Measurements from ENCODE around the gene TAF13. TPM values are rescaled to one million over a fixed set of nuclear protein-coding genes. Genes with fewer than 3 reads are reported as not detected.

Gene TAF13
- total RNA-seq, 3 donors from 2014 or later = 35.7 to 52.8 (median 36.5) TPM

DNA sequence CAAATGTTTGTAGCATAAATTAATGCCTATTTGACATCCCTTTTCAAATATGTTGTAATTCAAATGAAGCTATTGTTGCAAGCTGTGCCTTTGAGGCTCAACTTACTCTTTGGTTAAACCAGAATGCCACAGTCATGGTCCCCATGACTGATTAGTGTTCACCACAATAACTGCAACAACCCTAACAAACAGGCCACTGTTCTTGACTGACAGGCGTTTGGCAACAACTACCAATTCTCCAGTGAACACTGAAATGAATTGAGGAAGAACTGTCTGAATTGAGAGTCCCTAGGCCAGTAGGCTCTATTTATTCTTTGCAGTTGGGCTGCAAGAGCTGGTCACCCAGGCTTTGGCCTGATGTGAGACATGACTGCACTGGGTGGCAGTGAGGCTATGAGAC is 8.1 kb upstream of the TAF13 start:
- Histone ChIP-seq H3K4me3 (no peak overlapping the region), H3K36me3 (ENCODE audit: low read depth) (no peaks in the 10 kb centered on the region), H3K4me1 (ENCODE audit: low read depth) (peaks cover 2% of the 10 kb centered on the region), H3K9me3 (no peaks in the 10 kb centered on the region)
- DNase-seq (no peak), ATAC-seq (no peak)
- TF ChIP-seq, protein P1, sequence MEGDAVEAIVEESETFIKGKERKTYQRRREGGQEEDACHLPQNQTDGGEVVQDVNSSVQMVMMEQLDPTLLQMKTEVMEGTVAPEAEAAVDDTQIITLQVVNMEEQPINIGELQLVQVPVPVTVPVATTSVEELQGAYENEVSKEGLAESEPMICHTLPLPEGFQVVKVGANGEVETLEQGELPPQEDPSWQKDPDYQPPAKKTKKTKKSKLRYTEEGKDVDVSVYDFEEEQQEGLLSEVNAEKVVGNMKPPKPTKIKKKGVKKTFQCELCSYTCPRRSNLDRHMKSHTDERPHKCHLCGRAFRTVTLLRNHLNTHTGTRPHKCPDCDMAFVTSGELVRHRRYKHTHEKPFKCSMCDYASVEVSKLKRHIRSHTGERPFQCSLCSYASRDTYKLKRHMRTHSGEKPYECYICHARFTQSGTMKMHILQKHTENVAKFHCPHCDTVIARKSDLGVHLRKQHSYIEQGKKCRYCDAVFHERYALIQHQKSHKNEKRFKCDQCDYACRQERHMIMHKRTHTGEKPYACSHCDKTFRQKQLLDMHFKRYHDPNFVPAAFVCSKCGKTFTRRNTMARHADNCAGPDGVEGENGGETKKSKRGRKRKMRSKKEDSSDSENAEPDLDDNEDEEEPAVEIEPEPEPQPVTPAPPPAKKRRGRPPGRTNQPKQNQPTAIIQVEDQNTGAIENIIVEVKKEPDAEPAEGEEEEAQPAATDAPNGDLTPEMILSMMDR (IDR thresholded peaks at IDR 0.05) = no peak
- intact Hi-C loops (cut with DNase I, micrococcal nuclease) = no loop called here

DNA sequence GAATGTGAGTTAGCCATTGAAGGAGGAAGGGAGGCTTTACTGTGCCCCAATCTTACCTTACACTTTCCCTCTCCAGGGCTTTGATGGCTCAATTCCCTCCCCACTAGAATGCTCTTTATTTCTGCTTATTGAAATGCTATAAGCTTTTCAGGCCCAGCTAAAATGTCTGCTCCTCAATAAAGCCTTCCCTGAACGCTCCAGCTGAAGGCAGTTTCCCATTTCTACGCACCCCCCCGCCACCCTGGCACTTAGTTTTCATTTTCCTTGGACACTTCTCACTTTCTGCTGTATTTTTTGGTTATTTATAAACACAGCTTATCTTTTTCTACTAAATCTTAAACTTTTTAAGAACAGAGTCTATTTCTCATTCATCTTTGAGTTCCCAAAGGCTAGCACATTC is 7.7 kb upstream of the TAF13 start:
- Histone ChIP-seq H3K36me3 (ENCODE audit: low read depth) (no peaks in the 10 kb centered on the region), H3K9me3 (no peaks in the 10 kb centered on the region), H3K4me3 (no peak overlapping the region), H3K4me1 (ENCODE audit: low read depth) (peaks cover 2% of the 10 kb centered on the region)
- TF ChIP-seq, protein P1 (IDR thresholded peaks at IDR 0.05) = no peak
- ATAC-seq = no peak
- DNase-seq = no peak
- intact Hi-C loops (cut with DNase I, micrococcal nuclease) = no loop called here

DNA sequence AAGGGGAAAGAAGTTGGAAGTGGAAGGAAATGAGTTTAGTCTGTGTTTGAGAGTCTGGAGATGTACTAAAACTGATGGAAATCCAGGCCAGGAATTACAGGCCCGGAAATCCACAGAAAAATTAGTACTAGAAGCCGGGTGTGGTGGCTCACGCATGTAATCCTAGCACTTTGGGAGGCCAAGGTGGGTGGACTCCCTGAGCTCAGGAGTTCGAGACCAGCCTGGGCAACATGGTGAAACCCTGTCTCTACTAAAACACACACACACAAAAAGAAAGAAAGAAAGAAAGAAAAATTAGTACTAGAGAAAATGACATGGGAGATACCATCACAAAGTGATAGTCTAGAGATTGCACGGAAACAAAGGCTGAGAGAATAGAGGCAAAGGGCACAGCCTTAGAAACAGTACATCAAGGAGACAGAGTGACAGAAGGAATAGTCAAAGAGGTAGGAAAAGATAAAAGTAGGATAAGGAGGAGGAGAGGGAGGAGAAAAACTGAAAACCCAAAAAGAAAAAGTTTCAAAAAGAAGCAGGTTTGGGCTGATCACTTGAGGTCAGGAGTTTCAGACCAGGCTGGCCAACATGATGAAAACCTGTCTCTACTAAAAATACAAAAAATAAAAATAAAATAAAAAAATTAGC is 4.8 kb upstream of the TAF13 start:
- DNase-seq = no peak
- intact Hi-C loops (cut with DNase I, micrococcal nuclease) = no loop called here
- ATAC-seq = no peak
- Histone ChIP-seq H3K36me3 (ENCODE audit: low read depth) (no peaks in the 10 kb centered on the region), H3K4me3 (no peak overlapping the region), H3K9me3 (no peaks in the 10 kb centered on the region), H3K4me1 (ENCODE audit: low read depth) (peaks cover 2% of the 10 kb centered on the region)
- TF ChIP-seq, protein P1 (IDR thresholded peaks at IDR 0.05) = no peak

DNA sequence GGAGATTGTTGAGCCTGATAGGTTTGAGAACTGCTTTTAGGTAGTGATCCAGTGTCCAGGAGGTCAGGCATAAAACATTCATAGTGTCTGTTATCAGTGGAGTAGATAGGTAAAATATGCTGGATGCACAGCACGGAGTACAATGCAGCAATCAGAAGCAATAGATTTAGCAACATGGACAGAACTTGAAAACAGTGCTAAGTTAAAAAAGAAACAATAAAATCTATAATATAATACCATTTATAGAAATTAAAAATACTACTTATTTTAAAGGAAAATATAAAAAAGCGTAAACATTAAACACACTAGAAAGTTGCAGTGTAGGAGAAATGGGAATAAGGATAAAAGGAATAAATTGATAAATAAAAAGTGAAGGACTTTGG is 3.4 kb upstream of the TAF13 start:
- intact Hi-C loops (cut with DNase I, micrococcal nuclease) = no loop called here
- ATAC-seq (no peak), DNase-seq (no peak)
- peaks cover 9% of the 10 kb centered on the region for H3K4me1 ChIP-seq (ENCODE audit: low read depth)
- no peak overlapping the region for H3K4me3 ChIP-seq
- H3K9me3 ChIP-seq = no peaks in the 10 kb centered on the region
- TF ChIP-seq, protein P1 (IDR thresholded peaks at IDR 0.05) = no peak
- no peaks in the 10 kb centered on the region for H3K36me3 ChIP-seq (ENCODE audit: low read depth)

DNA sequence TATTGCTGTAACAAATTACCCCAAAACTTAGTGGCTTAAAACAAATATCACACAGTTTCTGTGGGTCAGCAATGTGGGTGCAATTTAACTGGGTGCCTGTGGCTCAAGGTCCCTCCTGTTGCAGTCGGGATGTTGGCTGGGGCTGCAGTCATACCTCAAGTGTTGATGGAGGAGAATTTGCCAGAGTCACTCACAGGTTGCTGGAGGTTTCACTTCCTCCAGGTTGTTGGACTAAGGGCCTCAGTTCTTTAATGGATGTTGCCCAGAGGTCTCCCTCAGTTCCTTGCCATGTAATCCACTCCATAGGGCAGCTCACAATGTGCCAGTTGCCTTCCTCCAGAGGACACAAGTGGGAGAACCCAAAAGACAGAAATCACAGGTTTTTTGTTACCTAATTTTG is 2.5 kb upstream of the TAF13 start:
- Histone ChIP-seq H3K36me3 (ENCODE audit: low read depth) (no peaks in the 10 kb centered on the region), H3K4me1 (ENCODE audit: low read depth) (peaks cover 9% of the 10 kb centered on the region), H3K9me3 (no peaks in the 10 kb centered on the region), H3K4me3 (no peak overlapping the region)
- ATAC-seq = no peak
- intact Hi-C loops (cut with DNase I, micrococcal nuclease) = no loop called here
- TF ChIP-seq, protein P1 (IDR thresholded peaks at IDR 0.05) = no peak
- no peak for DNase-seq

DNA sequence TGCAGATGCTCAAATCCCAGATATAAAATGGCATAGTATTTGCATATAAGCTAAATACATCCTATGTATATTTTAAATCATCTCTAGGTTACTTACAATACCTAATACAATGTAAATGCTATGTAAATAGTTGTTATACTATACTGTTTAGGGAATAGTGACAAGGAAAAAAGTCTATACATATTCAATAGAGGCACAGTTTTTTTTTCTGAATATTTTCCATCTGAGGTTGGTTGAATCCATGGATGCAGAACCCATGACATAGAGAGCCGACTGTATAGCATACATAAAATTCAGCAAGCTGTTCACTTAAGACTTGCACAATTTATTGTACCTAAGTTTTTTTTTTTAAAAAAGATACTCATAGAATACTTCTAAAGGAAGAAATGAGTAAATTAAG is 6.5 kb downstream of the TAF13 start:
- TF ChIP-seq, protein P1 (IDR thresholded peaks at IDR 0.05) = no peak
- Histone ChIP-seq H3K9me3 (no peaks in the 10 kb centered on the region), H3K36me3 (ENCODE audit: low read depth) (no peaks in the 10 kb centered on the region), H3K4me1 (ENCODE audit: low read depth) (no peaks in the 10 kb centered on the region), H3K4me3 (no peak overlapping the region)
- intact Hi-C loops (cut with DNase I, micrococcal nuclease) = no loop called here
- ATAC-seq (no peak), DNase-seq (no peak)

Data from mucosa of descending colon (tissue), 3 donors.